ENCODE results near the gene THOC7.

Gene THOC7

DNA sequence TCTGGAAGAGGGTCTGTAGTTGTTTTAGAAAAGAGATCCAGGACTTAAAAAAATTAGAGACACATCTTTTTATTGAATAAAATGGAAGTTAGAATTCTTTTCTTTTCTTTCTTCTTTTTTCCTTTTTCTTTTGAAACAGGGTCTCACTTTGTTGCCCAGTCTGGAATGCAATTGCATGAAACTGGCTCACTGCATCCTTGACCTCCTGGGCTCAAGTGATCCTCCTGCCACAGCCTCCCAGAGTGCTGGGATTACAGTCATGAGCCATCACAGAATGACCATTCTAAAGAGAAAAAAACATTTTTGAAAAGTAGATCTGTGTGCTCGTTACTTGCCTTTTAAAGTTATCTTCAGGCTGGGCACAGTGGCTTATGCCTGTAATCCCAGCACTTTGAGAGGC, 3.6 kb upstream of the THOC7 start:
- H3K9me3 ChIP-seq (ENCODE audit: control insufficient read depth, low read length) = no peaks in the 10 kb centered on the region
- H3K4me1 ChIP-seq = peaks cover 12% of the 10 kb centered on the region
- H3K36me3 ChIP-seq (ENCODE audit: control insufficient read depth, insufficient read depth, low read length) = no peaks in the 10 kb centered on the region
- H3K79me2 ChIP-seq = peaks cover 14% of the 10 kb centered on the region
- no peak overlapping the region for H3K9ac ChIP-seq
- no peaks in the 10 kb centered on the region for H3K27me3 ChIP-seq (ENCODE audit: control insufficient read depth, insufficient read depth, low read length)
- H2AFZ ChIP-seq = no peak overlapping the region
- no peak for TF ChIP-seq CTCF (IDR thresholded peaks at IDR 0.05)
- no peak overlapping the region for H3K4me3 ChIP-seq (ENCODE audit: low read depth, low read length)
- no peak overlapping the region for H3K27ac ChIP-seq
- H3K4me2 ChIP-seq (ENCODE audit: low read length) = no peak overlapping the region

- TF ChIP-seq CTCF (IDR thresholded peaks at IDR 0.05) = no peak
- Histone ChIP-seq H3K4me2 (ENCODE audit: low read length) (peak overlapping the region; percentile 75), H3K9ac (no peak overlapping the region), H3K27ac (peak overlapping the region; percentile 57), H3K4me3 (ENCODE audit: low read depth, low read length) (peak overlapping the region; percentile 65), H3K27me3 (ENCODE audit: control insufficient read depth, insufficient read depth, low read length) (no peaks in the 10 kb centered on the region), H3K36me3 (ENCODE audit: control insufficient read depth, insufficient read depth, low read length) (no peaks in the 10 kb centered on the region), H3K9me3 (ENCODE audit: control insufficient read depth, low read length) (no peaks in the 10 kb centered on the region), H2AFZ (peak overlapping the region; percentile 78), H3K79me2 (peaks cover 11% of the 10 kb centered on the region), H3K4me1 (no peaks in the 10 kb centered on the region)
Observed at GRCh38 chr3:63864965-63865327, 1.3 kb upstream of the THOC7 start.

DNA sequence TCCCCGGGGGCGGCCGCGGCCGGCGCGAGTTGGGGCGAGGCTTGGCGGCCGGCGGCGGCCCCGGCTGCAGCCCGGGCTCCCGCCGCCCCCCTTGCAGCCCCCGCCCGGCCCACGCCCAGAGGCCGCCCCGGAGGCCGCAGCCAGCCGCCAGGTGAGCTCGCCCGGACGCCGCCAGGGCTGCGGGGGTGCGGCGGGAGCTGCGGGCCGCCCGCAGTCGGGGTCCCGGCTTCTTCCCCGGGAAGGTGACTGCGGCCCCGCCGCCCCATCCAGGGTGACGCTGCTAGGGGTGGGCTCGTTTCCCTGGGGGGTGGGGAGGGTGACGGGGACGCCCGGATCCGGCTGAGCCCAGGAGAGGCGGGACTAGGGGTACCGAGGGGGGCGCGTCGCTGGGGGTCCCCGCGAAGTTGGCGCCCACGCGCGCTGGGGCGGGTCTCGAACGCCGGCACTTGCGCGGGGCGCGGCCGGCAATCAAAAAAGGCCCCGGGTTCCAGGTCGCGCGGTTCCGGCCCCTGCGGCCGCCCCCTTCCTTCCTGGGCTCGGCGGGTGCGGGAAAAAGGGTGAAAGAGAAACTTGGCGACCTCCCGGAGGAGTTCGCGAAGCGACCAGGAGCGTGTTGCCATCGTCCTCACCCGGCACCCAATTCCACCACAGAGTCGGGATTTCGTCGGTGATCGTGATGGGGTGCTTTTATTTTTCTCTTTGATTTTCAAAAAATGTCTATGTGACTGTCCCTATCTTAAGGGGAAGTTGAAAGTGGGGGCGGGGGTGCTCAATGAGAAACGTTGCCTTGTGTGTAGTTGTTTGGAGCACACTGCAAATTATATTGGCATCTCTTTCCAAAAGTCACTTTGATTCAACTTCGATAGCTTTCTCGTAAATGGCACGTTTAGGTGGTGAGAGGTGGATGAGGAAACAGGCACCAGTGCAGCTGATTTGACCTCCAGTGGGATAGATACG, 681 bp upstream of the THOC7 start:
- Histone ChIP-seq H3K27ac (peak overlapping the region; percentile 57), H2AFZ (peak overlapping the region; percentile 78), H3K4me2 (ENCODE audit: low read length) (peak overlapping the region; percentile 75), H3K4me3 (ENCODE audit: low read depth, low read length) (peak overlapping the region; percentile 65), H3K4me1 (no peaks in the 10 kb centered on the region), H3K9ac (peak overlapping the region; percentile 41), H3K27me3 (ENCODE audit: control insufficient read depth, insufficient read depth, low read length) (no peaks in the 10 kb centered on the region), H3K79me2 (peaks cover 11% of the 10 kb centered on the region), H3K36me3 (ENCODE audit: control insufficient read depth, insufficient read depth, low read length) (no peaks in the 10 kb centered on the region), H3K9me3 (ENCODE audit: control insufficient read depth, low read length) (no peaks in the 10 kb centered on the region)
- TF ChIP-seq CTCF (IDR thresholded peaks at IDR 0.05) = no peak

DNA sequence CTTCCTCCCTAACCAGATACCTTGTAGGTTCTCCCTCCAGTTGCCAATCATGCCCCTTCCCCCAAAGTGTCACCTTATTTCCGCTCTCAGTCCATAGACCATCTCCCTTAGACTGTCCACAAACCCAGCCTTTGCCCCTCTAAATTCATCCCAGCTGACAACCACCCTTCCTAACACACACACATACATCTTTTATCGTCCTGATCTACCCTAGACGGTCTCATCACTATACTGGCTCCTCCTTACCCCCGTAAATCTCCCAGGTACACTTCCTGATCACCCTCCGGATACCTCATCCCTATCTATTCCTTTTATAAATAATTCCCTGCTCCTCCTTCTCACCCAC, 828 bp downstream of the THOC7 start:
- peak overlapping the region; percentile 96 for H3K9ac ChIP-seq
- no peaks in the 10 kb centered on the region for H3K4me1 ChIP-seq
- no peaks in the 10 kb centered on the region for H3K9me3 ChIP-seq (ENCODE audit: control insufficient read depth, low read length)
- H3K27me3 ChIP-seq (ENCODE audit: control insufficient read depth, insufficient read depth, low read length) = no peaks in the 10 kb centered on the region
- peak overlapping the region; percentile 99 for H2AFZ ChIP-seq
- H3K36me3 ChIP-seq (ENCODE audit: control insufficient read depth, insufficient read depth, low read length) = no peaks in the 10 kb centered on the region
- peak overlapping the region; percentile 94 for H3K4me2 ChIP-seq (ENCODE audit: low read length)
- H3K79me2 ChIP-seq = peaks cover 11% of the 10 kb centered on the region
- peak overlapping the region; percentile 95 for H3K4me3 ChIP-seq (ENCODE audit: low read depth, low read length)
- no peak overlapping the region for H3K27ac ChIP-seq
- TF ChIP-seq CTCF (IDR thresholded peaks at IDR 0.05) = no peak

GRCh38 chr3:63861306-63861705, 2.3 kb downstream of the THOC7 start:
- Histone ChIP-seq H2AFZ (no peak overlapping the region), H3K27ac (no peak overlapping the region), H3K36me3 (ENCODE audit: control insufficient read depth, insufficient read depth, low read length) (no peaks in the 10 kb centered on the region), H3K4me2 (ENCODE audit: low read length) (no peak overlapping the region), H3K9ac (no peak overlapping the region), H3K79me2 (peaks cover 11% of the 10 kb centered on the region), H3K4me1 (no peaks in the 10 kb centered on the region), H3K9me3 (ENCODE audit: control insufficient read depth, low read length) (no peaks in the 10 kb centered on the region), H3K4me3 (ENCODE audit: low read depth, low read length) (no peak overlapping the region), H3K27me3 (ENCODE audit: control insufficient read depth, insufficient read depth, low read length) (no peaks in the 10 kb centered on the region)
- TF ChIP-seq CTCF (IDR thresholded peaks at IDR 0.05) = no peak
